Measurements from ENCODE around the gene GIGYF2. TPM values are rescaled to one million over a fixed set of nuclear protein-coding genes. Genes with fewer than 3 reads are reported as not detected.

GIGYF2 gene
- total and polyA plus RNA-seq, 2 of the 4 experiments (the other 2 are of a cell fraction): 14.7 to 66.0 TPM

GRCh38 chr2:232870766-232871371 lies 173.7 kb downstream of the GIGYF2 start:
- Histone ChIP-seq H3K4me2 (ENCODE audit: low read depth, low read length) (no peak overlapping the region), H2BK120ac (ENCODE audit: low read depth, low read length) (no peak overlapping the region), H3K23ac (ENCODE audit: low read depth, low read length) (no peak overlapping the region), H2AK9ac (replicated peaks; ENCODE audit: low read depth, low read length, poor library complexity) (no peak overlapping the region), H3K4me3 (ENCODE audit: insufficient read depth, low read depth, low read length) (no peak overlapping the region), H3K14ac (replicated peaks; ENCODE audit: low read depth, low read length) (no peak overlapping the region), H3K9me3 (ENCODE audit: control insufficient read depth, insufficient read depth, low read length) (no peaks in the 10 kb centered on the region), H2AFZ (replicated peaks; ENCODE audit: low read length, poor library complexity) (no peak overlapping the region), H2BK20ac (ENCODE audit: low read depth, low read length) (no peak overlapping the region), H3K18ac (ENCODE audit: low read depth, low read length) (no peak overlapping the region), H2AK5ac (ENCODE audit: low read depth, low read length) (no peak overlapping the region), H3K27me3 (ENCODE audit: control insufficient read depth, insufficient read depth, low read length) (peaks cover 6% of the 10 kb centered on the region; the same call in 1 of the 2 replicates), H4K20me1 (ENCODE audit: insufficient read depth, low read length) (no peaks in the 10 kb centered on the region), H3K4me1 (ENCODE audit: control insufficient read depth, insufficient read depth, low read length) (no peaks in the 10 kb centered on the region), H3K79me1 (ENCODE audit: low read depth in 1 of 2, low read length in 2 of 2) (no peaks in the 10 kb centered on the region), H2BK5ac (ENCODE audit: low read depth, low read length, poor library complexity, severe bottlenecking) (no peak overlapping the region), H2BK15ac (ENCODE audit: low read depth, low read length) (no peak overlapping the region), H3K56ac (ENCODE audit: extremely low read depth, insufficient read depth, low read length) (no peak overlapping the region), H3K27ac (ENCODE audit: insufficient read depth, low read length) (no peak overlapping the region), H3K9ac (ENCODE audit: low read depth, low read length) (no peak overlapping the region), H4K91ac (ENCODE audit: insufficient read depth, low read depth, low read length) (no peak overlapping the region), H3K9me1 (ENCODE audit: insufficient read depth, low read length) (no peaks in the 10 kb centered on the region), H3K36me3 (ENCODE audit: control insufficient read depth, insufficient read depth, low read length) (no peaks in the 10 kb centered on the region), H4K5ac (ENCODE audit: low read depth, low read length) (no peak overlapping the region), H4K8ac (ENCODE audit: low read depth in 2 of 2, low read length in 2 of 2) (no peak overlapping the region), H3K4ac (ENCODE audit: low read depth, low read length) (no peak overlapping the region)
- in situ Hi-C loops (cut with MboI; ENCODE audit: low sequenced_read_pairs) (no loop called here), intact Hi-C loops (cut with micrococcal nuclease) (no loop called here), dilution Hi-C loops (cut with HindIII; ENCODE audit: low sequenced_read_pairs, unreplicated experiment) (no loop called here)
- ATAC-seq (ENCODE audit: low read depth): no peak
- 94% methylated on average over 6 of the region's 17 CpGs; no CpG with 5 or more reads in 1 of the 2 experiments for WGBS, 2 experiments (ENCODE audit: extremely low coverage in 2 of 2, insufficient read length in 1 of 2)
- no peak for DNase-seq
- no TSS peak for BruUV-seq (replicated peaks)
- POLR2A ChIA-PET (ENCODE audit: unreplicated experiment): no interaction called here
- TF ChIP-seq BHLHE40 (IDR thresholded peaks at IDR 0.05; ENCODE audit: low read depth, low read length) (no peak), NFE2L2 (IDR thresholded peaks at IDR 0.05; ENCODE audit: low read depth, low read length) (no peak), RAD21 (IDR thresholded peaks at IDR 0.05; ENCODE audit: low read length) (no peak), POLR2A (IDR thresholded peaks at IDR 0.05; ENCODE audit: low read depth, low read length) (no peak), MXI1 (IDR thresholded peaks at IDR 0.05; ENCODE audit: borderline replicate concordance, low read depth, low read length) (no peak), CHD1 (IDR thresholded peaks at IDR 0.05; ENCODE audit: low read depth, low read length) (no peak), SMC3 (IDR thresholded peaks at IDR 0.05; ENCODE audit: low read depth, low read length) (no peak), ELK1 (IDR thresholded peaks at IDR 0.05; ENCODE audit: borderline replicate concordance, low read depth, low read length) (no peak), FOS (IDR thresholded peaks at IDR 0.05; ENCODE audit: low read depth, low read length) (no peak), MAZ (IDR thresholded peaks at IDR 0.05; ENCODE audit: borderline replicate concordance, low read depth, low read length) (no peak), RFX5 (IDR thresholded peaks at IDR 0.05; ENCODE audit: low read depth, low read length) (no peak), CTCF (conservative IDR thresholded peaks at IDR 0.05; ENCODE audit: low read depth, low read length) (no peak), MAFK (IDR thresholded peaks at IDR 0.05; ENCODE audit: low read depth, low read length) (no peak), CEBPB (IDR thresholded peaks at IDR 0.05; ENCODE audit: low read depth, low read length) (no peak), RCOR1 (IDR thresholded peaks at IDR 0.05; ENCODE audit: insufficient replicate concordance, low read length) (no peak)
- TF ChIP-seq, protein P1, sequence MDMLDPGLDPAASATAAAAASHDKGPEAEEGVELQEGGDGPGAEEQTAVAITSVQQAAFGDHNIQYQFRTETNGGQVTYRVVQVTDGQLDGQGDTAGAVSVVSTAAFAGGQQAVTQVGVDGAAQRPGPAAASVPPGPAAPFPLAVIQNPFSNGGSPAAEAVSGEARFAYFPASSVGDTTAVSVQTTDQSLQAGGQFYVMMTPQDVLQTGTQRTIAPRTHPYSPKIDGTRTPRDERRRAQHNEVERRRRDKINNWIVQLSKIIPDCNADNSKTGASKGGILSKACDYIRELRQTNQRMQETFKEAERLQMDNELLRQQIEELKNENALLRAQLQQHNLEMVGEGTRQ (IDR thresholded peaks at IDR 0.05; ENCODE audit: low read depth, low read length): no peak
- CTCF ChIA-PET: no interaction called here

Measured in IMR-90 (cell line).